AG10803 (cell line): ENCODE data around the gene PEMT.
A peak's percentile ranks its signal among the peaks of the same experiment; 100 is the strongest.

Experiments used
- DNase-seq: peaks from one replicate; pipeline ENCODE4 v3.0.0; 2010; ENCODE audit warnings: low read depth
- H3K4me3 ChIP-seq: 2 replicates; pipeline ENCODE4 v1.5.1; 2011; ENCODE audit warnings: mild to moderate bottlenecking, low read length, control low read depth
- CTCF ChIP-seq: conservative IDR thresholded peaks from 2 replicates; pipeline ENCODE4 v1.5.1; 2011; ENCODE audit warnings: mild to moderate bottlenecking, low read length, control low read depth, inconsistent platforms

Gene PEMT

GRCh38 chr17:17518014-17518413, 73.5 kb downstream of the PEMT start:
- no peak for DNase-seq
- no peak overlapping the region for H3K4me3 ChIP-seq
- TF ChIP-seq CTCF: no peak

- TF ChIP-seq CTCF: no peak
- no peak for DNase-seq
- H3K4me3 ChIP-seq: no peak overlapping the region
Measured at GRCh38 chr17:17516941-17517720, 74.4 kb downstream of the PEMT start.

GRCh38 chr17:17515934-17516930, 75.3 kb downstream of the PEMT start:
- DNase-seq: peak; percentile 47
- TF ChIP-seq CTCF: no peak
- no peak overlapping the region for H3K4me3 ChIP-seq

GRCh38 chr17:17514993-17515933, 76.2 kb downstream of the PEMT start:
- H3K4me3 ChIP-seq: no peak overlapping the region
- no peak for TF ChIP-seq CTCF
- DNase-seq: peak; percentile 72

- TF ChIP-seq CTCF: no peak
- no peak overlapping the region for H3K4me3 ChIP-seq
- no peak for DNase-seq
Measured at GRCh38 chr17:17514361-17514992, 77.0 kb downstream of the PEMT start.

- H3K4me3 ChIP-seq: no peak overlapping the region
- DNase-seq: no peak
- TF ChIP-seq CTCF: no peak
Measured at GRCh38 chr17:17513626-17514025, 77.9 kb downstream of the PEMT start.
